CD4-positive, alpha-beta T cell treated with Interleukin-21 for 1 hour (primary cell): ENCODE measurements around the gene TBL1Y.
"Not testable (repeated sequence)": the region's sequence is repeated elsewhere in the genome, so short reads cannot be mapped to it uniquely, and the experiment has no call there.

ENCODE experiments used
- DNase-seq: peaks from one replicate; pipeline ENCODE4 v3.0.0-alpha.2; 2020

Gene TBL1Y

GRCh38 chrY:6910372-6911252 lies at the start of gene TBL1Y:
TSS of gene TBL1Y (plus strand) at chrY:6910697. CDS start at chrY:7025085, 114,388 bp downstream.
- no peak for DNase-seq

DNA sequence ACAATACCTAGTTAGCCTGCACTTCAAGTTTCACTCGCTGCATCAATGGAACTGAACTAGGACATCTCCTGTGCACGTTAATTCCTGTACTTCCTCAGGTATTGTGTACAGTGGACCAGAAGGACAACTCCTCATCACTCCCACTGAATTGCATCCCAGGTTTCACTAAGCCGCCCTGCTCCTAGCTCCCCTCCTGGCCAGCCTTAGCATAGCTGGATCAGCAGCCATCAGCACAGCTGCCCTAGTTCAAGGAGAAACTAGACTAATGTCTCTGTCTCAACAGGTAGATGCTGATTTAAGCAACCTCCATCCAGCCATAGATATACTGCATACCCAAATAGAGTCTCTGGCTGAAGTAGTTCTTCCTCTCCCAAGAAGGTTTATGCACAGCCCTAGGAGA lies 16.0 kb upstream of the TBL1Y start:
- no peak for DNase-seq

DNA sequence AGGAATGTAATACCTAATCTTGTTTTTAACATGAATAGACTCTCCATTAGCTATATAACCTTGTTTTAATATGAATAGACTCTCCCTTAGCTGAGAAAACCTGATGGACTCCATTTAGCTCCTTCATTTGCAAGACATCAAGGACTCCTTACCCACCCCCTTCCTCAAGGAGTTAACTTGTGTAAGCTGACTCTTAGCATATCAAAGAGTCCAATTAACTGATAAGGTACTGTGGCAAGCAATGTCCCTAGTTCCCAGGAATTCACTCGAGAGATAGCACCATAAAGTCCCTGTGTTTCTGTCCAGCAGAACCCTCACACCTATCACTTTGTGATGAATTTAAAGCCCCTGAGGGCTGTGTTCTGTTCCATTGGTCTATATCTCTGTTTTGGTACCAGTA lies 15.3 kb upstream of the TBL1Y start:
- DNase-seq, result no peak

GRCh38 chrY:6902116-6902515 lies 8.4 kb upstream of the TBL1Y start:
- not testable (repeated sequence) for DNase-seq

- DNase-seq, result no peak
Observed at GRCh38 chrY:6907591-6907990, 2.9 kb upstream of the TBL1Y start.

GRCh38 chrY:6908021-6908420 lies 2.5 kb upstream of the TBL1Y start:
- not testable (repeated sequence) for DNase-seq

DNA sequence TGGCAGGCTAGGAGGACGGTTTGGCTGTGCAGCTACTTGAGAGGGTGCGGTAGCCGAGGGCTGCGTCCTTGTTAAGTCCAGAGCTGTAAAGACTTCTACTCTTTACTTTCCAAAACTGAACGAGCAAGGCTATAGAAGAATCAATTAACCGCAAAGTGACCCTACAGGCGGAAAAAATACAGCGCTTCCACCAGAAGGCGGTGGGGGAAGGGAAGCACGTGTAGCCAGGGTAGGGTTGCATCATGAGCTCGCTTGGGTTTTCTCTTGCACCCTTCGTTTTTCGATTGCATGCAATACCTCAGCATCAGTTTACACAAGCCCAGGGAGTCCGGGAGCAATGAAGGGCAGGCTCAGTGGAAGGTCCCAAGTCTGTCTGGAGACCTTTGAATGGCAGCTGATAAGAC lies 1.4 kb upstream of the TBL1Y start:
- no peak for DNase-seq

- DNase-seq, result no peak
Observed at GRCh38 chrY:6909856-6910255, 641 bp upstream of the TBL1Y start.

DNA sequence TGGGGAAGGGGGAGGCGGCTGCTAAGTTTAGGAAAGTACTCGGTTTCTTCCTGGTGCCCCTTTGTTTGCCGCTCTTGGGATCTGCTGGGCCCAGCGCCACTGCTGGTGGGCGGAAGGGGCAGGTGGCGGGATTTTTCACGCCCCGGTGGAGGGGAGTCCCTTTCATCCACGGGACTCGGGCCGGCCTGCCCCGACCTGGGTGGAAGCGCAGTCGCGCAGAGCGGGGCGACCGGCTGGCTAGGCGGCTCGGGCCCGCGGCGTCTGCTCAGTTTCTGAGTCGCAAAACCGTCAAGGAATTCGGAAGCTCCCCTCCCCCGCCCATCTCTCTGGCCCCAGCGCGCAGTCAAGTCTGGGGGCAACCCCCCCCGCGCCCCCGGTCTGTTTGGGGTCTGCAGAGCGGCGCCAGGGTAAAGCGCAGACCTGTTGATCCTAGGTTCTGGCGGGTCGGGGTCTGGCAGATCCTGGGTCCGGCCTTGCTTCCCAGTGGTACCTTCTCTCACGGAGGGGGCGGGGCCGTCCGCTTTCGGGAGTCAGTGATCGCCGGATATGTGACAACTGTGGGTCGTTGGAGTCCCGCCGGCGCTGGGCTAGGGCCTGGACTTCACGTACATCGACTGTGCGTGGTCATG lies 870 bp downstream of the TBL1Y start, which contains the start of gene AMELY:
AMELY (minus strand) TSS at position 500 of the 629 bp plus-strand sequence. CDS start 39,144 bp downstream, outside the sequence.
- DNase-seq, result no peak

DNA sequence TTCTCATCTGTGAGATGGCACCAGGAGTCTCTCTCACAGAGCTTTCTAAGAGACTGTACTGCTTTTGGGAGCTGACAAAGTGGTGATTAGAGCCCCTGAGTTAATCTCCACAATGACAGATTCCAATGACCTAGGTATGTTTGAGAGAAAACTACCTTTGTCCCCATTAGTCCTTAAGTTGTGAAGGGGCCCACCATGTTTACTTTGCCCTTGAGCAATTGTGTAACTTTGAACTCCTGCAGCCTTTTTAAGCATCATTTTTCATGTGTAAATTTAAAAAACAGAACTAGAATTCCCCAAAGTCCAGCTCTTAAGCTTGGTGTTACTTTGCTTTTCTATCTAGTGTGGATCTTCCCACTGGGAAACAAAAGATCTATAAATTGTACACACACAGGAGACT lies 2.9 kb downstream of the TBL1Y start:
- DNase-seq, result no peak

DNA sequence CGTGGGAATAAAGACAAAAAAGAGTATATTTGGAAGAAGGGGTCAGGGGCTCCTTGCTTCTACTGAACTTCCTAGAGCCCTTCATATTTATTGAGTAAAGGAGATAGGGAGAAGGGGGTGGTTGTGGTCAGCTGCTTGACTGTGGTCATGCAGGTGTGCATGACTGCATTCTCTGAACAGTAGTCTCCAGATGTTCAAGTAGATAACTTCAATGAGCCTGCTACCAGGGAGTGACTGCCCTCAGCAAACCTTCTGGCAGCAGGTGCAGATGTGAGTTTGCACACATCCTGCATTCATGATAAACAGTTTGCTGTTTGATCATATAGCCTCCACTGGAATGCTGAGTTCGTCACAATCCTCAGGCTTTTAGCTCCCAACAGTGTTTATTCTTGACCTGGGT lies 10.6 kb downstream of the TBL1Y start:
- DNase-seq, result no peak

DNA sequence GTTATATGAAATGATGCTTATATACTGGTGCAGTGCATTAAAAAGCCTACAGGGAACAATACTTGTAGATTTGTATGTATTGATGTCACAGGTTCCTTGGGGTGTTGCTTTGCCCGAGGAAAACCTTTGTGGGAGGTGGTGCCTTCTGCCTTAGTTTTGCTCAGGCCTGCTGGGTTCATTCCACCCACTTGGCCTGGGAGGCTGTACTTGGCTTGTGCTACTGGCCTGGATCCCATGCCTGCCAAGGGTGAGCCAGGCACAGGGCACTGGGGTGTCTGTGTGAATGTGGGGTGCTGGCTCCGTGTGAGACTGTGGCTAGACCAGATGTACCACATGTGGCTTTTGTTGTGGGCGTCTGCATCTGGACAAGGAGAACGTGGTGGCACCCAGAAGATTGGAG lies 17.8 kb downstream of the TBL1Y start:
- no peak for DNase-seq

DNA sequence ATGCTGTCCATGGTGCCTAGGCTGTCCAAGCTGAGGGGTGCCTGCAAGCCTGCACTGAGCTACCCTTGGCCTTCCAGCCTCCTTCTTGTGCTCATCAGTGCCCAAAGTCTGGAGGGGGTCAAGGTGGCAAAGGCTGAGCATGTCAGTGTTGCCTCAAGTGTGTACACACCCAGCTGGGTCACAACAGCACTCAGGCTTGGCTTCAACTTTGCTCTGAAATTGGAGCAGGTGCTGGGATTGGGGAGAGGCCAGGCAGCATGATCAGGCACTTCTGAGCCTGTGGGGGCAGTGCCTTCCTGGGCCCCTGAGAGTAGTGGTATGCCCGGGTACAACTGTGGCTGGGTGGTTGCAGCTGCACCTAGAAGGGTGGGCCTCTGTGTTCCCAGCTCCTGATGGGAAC lies 18.7 kb downstream of the TBL1Y start:
- no peak for DNase-seq

DNA sequence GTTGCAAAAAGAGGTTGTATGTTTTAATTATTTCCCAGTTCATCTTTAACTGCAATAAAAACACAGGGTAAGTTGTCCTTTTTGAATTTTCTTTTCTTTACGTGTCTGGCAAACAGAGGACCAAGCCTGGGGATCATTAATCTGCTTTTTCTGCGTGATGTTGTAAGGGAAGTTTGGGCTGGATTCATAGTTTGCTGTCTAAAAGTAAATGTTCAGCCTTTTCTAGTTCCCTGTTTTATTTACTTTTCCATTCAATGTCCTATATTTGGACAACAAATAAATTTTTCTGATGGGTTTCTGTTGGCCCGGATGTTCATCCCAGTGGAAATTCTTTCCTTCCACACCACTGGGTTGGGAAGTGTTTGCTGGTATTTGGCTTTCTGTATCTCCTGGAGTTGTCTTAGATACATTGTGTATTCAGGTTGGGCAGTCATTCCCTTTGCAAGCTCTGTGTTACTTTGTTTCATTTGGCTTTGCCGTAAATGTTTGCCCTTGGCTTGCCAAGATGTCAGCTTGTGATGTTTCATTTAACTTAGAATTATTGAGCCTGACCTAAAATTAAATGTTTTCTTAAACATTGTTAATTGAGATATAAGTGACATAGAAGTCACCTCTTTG lies 21.4 kb downstream of the TBL1Y start:
- no peak for DNase-seq

DNA sequence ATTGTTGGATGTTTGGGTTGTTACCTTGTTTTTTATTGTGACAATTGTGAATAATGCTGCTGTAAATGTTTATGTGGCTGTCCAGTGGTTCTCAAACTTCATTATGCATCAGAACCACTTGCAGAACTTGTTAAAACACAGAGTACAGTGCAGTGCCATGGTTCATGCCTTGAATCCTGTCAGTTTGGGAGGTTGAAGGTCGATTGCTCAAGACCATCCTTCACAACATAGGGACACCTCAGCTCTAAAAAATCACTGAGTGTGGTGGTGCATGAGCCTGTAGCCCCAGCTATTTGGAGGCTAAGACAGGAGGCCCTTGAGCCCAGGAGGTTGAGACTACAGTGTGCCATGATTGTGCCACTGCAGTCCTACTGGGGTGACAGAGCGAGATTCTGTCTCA lies 25.0 kb downstream of the TBL1Y start:
- no peak for DNase-seq

GRCh38 chrY:6947695-6948094 lies 37.2 kb downstream of the TBL1Y start:
- DNase-seq, result no peak

- no peak for DNase-seq
Observed at GRCh38 chrY:6948378-6948777, 37.9 kb downstream of the TBL1Y start.

DNA sequence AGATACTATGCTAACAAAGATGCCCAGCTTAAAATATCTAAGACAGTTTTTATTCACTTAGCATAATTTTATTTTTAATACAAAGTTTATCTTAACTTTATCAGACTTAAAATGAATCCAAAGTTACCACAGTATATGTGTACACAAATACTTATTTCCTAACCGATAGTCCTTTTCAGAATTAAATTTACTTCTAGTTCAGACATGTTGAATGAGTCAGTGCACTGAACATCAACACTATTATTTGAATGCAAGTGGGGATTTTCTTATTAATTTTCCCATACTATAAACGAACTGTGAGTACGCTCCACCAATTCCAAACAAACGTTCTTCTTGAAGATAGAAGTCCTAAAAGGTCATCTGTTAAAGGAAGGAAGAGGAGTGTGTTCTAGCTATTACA lies 39.5 kb downstream of the TBL1Y start:
- DNase-seq, result no peak

DNA sequence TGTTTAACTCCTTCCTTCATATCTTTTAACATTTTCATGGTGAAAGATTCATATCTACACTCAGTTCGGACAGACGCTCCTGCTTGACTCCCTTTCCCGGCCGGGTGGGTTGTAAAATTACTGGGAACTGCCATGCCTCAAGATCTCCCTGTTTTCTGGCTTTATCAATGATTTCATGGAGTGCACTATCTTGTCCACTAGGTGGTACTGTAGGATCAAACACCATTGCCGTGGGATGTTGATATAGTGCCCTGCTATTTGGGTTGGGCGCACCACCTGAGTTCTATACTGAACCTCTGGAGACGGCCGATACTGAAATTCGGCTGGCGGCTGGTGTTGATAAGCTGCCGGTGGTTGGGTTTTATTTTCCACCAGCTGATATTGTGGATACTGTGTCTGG lies 54.2 kb downstream of the TBL1Y start:
- peak; percentile 61 for DNase-seq

GRCh38 chrY:6966521-6966920 lies 56.0 kb downstream of the TBL1Y start:
- DNase-seq, result no peak

DNA sequence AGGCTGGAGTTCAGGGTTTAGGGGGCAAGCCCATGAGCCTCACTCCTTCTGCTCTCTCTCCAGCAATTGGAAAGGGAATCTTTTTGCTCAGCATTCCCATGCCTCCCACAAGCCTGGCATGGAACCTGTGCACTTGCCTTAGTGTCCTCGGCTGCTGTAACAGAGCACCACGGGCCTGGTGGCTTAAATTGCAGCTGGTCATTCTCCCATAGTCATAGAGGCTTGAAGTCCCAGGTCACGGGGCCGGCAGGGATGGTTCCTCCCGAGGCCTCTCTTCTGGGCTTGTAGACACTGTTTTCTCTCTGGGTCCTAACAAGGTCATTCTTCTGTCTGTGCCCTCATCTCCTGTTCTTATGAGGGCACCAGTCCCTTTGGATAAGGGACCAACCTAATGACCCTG lies 57.2 kb downstream of the TBL1Y start:
- no peak for DNase-seq

DNA sequence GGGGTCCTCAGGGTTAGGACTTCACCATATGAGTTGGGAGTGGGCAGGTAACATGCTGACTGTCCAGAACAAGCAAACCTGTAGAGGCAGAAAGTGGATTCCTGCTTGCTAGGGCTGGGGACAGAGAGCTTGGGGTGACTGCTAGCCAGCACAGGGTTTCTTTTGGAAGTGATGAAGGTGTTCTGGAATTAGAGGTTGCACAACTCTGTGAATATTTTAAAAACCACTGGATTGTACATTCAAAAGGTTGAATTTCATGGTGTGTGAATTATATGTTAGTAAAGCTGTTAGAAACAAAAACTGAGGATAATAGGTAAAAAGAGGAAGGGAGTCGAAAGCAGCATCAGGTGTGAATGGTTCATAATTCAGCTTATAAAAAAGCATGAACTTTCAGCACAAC lies 57.7 kb downstream of the TBL1Y start:
- no peak for DNase-seq

DNA sequence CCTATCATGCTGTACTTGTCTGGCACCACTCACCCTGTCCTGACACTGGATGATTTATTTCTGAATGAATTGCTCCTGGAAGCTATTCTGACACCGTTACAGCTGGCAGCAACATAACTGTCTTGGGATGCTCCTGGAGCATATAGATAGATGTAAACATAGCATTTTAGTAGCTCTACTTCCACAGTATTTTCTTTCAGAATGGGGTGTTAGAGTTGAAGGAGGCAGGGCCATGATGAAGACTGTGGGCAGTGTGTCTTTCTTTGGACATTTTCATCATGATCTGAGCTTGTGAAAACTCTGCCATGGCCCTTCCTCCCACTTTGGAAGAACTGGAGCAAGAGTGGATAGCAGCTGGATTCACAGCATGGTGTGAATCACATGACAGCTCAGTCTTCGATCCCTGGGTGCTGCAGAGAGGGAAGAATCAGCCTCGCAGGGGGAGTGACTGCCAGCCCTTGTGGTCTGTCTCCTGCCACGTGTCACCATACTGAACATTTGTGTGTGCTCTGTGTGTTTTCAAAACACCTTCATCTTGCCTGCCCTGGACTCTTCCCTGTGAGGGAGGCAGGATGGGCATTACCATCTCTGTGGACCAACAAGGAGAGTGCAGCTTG lies 61.9 kb downstream of the TBL1Y start:
- no peak for DNase-seq

GRCh38 chrY:6974971-6975370 lies 64.5 kb downstream of the TBL1Y start:
- DNase-seq, result no peak
